GM21529 (cell line): ENCODE data around the gene LRRC18.

Experiments
- ATAC-seq: cut with Tn5 transposase; IDR thresholded peaks from one replicate; pipeline ENCODE4 v1.9.1; 2021; ENCODE audit not compliant: unreplicated experiment

Gene LRRC18

GRCh38 chr10:48923748-48924147 lies 15.9 kb downstream of the LRRC18 start:
- ATAC-seq = no peak

GRCh38 chr10:48913674-48914073 lies 26.0 kb downstream of the LRRC18 start:
- no peak for ATAC-seq

GRCh38 chr10:48910548-48910947 lies 29.1 kb downstream of the LRRC18 start:
- no peak for ATAC-seq

- no peak for ATAC-seq
These were observed 31.9 kb downstream of the LRRC18 start for GRCh38 chr10:48907730-48908129.

DNA sequence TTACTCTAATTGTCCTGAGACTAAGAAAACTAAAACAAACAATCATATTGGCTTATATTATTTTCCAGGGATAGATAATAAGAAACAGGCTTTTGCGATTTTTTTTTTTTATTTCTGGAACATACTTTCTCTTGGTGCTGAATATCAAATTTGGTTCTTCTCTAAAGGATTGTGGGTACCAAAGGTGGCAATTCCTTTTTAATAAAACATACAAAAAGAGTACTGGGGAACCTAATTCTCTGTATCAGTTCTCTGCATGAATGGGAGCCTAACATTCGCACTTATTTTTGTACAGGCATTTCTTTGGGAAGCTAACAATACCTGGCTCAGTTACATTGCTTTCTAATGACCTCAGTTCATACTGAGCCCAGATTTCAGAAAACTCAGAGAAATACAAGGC lies 32.8 kb downstream of the LRRC18 start:
- no peak for ATAC-seq

DNA sequence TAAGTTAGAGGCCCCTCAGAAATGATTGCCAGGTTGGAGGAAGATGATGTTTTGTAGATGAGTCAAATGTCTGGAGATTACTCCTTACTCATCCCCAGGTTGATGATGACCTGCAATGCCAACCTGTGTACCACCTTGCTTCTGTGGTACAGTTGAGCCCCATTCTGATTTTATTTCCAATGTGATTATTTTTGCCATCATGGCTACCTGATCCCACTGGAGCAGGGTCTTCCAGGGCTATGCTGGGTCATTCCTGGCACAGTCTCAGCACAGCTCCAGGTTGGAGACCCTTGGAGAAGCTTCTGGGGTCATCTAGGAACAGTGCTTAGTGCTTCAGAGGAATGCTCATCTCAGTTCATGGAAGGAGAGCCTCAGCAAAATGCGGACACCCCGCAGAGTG lies 34.3 kb downstream of the LRRC18 start:
- ATAC-seq = no peak

DNA sequence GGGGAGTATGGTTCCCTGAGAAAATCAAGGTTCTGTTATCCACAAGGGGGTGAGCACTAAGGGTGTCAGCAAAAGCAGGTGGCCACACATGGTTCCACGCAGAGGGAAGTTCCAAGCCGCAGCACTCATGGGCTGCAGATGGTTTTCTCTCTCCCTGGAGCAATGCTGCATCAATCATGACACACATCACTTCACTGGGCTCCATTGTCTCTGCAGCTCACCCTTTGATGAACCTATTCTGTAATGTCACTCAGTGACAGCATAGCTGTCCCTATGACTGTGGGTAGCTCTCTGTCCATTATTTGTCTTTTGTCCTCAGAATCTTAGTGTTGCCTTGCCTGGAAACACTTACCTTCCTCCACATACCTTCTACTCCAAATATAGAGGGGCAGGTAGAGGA lies 34.8 kb downstream of the LRRC18 start:
- no peak for ATAC-seq

DNA sequence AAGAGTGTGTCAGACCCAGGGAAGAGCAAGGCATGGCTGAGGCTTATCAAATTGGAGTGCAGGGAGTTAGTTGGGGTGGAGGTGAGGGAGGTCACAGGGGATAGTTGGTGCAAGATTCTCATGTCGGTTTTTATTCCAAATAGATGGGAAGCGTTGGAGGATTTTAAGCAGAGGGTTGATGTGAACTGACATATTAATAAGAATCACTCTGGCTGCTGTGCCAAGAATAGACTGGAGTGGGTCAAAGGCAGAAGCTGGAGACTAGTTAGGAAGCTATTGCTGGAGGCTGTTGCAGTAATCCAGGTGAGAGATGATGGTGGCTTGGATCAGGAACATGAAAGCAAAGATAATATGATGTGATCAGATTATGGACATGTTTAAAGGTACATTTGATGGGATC lies 36.5 kb downstream of the LRRC18 start:
- ATAC-seq = no peak

- ATAC-seq = no peak
These were observed 37.5 kb downstream of the LRRC18 start for GRCh38 chr10:48902096-48902495.

DNA sequence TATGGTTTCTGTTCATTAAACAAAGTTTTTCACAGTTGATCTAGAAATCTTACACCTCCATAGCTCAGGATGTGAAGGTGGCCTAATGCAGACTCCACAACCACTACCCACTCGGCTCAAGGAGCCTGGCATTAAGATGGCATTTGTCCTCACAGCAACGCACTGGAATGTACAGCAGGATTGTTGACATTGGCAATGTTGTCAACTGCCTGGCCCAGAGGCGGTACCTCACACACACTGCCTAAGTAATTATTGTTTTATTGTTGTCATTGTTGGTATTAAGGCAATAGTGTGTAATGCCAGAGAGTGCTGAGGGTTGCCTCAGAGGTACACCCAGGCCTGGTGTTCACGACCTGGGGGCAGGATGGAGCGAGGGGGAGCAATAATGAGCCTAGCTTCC lies 38.3 kb downstream of the LRRC18 start:
- no peak for ATAC-seq

GRCh38 chr10:48900371-48900801 lies 39.3 kb downstream of the LRRC18 start:
- no peak for ATAC-seq

DNA sequence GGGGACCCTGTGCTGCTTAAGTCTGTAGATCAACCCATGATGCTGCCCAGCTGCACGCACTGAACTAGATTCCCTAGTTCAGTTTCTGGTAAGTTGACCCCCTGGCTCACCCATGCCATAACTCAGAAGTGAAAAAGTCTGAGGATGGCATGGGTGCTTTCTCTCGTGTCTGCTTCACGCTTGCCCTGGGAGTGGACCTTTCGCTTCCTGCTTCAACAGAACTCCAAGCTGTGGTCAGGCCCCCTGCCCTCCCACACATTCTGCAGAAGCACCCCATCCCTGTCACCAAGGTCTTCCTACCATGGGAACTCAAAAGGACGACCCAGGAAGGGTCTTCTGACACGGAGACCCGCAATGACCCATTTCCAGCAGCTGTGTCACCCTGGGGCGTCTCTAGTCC lies 39.9 kb downstream of the LRRC18 start:
- no peak for ATAC-seq

GRCh38 chr10:48898426-48898825 lies 41.2 kb downstream of the LRRC18 start:
- ATAC-seq = no peak

- ATAC-seq = no peak
These were observed 42.2 kb downstream of the LRRC18 start for GRCh38 chr10:48897441-48897790.

DNA sequence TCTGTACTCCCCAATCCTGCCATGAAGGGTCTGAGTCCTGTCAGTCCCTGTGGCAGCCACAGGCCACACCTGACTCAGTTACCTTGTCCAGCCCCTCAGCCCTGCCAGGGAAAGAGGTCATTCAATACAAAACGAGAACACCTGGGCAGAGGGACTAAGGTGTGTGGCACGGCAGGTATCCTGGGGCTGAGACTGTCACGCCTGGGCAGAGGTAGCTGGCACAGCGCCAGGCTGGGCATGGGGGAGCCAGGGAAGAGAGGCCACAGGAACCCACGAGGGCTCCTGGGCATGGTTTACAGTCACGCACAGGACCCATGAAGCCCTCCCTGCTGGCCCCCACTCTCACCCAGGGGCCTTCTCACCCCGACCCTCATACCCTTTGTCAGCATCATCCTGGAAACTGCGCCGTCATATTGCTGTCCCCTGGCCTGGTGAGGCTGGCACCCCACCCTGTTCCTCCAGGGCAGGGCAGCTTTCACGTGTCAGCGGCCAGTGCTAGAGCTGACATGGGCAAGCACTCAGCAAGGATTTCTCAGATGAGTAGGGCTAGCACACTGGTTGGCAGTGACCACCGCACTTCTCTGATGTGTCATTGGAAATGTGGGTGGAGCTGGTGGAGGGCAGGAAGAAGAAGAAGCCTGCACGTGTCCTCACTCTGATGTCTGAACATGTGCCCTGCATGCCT lies 42.7 kb downstream of the LRRC18 start:
- no peak for ATAC-seq

DNA sequence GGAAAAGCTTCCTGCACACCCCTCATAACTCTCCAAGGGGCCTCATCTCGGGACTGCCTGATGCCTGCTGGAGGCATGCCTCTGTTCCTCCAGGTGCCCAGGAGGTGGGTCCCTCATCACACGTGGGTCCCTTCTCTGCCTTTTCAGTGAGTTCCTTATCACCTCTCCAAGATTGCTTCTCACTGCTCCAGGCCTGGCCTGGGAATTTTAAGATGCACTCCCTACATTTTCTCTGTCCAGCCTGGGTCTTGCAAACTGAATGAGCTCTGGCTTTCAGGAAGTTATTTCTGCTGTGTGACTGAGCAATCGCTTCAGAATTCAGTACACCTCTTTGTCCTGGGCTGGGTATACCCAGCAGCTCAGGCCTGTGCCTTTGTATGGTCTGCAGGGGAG lies 43.8 kb downstream of the LRRC18 start:
- no peak for ATAC-seq

- ATAC-seq = no peak
These were observed 44.5 kb downstream of the LRRC18 start for GRCh38 chr10:48894911-48895802.

DNA sequence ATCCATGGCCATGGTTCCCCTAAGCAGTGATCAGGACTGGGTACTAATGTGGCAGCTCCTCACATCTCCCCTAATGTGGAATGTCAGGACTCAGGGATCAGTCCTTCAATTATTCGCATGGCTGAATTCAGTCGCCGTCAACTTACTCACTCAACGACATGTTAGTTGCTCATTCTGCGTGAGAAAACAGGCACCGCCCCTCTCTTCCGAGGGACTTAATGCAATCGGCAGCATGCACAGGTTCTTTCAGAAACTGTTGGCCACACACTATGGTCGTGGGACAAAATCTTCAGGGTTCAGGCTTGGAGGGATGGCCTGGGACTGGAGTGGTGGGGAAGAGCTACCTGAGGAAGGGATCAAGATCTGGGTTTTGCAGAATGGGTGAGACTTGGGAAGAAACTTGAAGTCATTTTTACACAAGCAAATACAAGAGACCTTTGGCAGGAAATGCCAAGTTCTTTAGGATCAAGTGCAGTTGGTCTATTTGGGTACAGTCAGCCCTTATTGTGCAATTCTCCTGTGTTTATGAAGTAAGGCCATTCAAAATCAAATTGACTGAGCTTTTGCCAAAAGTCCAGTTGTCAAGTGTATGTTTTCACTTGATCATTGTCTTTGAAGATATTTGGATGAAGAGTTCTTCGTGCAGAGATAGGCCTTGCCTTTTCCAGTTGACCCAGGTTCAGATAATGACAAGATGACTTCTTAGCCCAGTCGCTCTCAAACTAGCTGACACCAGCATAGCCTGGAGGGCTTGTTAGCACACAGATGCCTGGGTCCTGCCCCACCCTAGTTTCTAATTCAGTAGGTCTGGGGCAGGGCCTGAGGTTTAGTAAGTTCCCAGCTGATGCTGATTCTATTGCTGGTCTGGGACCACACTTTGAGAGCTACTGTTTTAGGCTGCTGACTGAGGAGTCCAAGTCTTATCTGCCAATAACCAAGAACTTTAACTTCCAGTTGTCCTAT lies 48.5 kb downstream of the LRRC18 start:
- no peak for ATAC-seq

- no peak for ATAC-seq
These were observed 51.7 kb downstream of the LRRC18 start for GRCh38 chr10:48887982-48888381.

DNA sequence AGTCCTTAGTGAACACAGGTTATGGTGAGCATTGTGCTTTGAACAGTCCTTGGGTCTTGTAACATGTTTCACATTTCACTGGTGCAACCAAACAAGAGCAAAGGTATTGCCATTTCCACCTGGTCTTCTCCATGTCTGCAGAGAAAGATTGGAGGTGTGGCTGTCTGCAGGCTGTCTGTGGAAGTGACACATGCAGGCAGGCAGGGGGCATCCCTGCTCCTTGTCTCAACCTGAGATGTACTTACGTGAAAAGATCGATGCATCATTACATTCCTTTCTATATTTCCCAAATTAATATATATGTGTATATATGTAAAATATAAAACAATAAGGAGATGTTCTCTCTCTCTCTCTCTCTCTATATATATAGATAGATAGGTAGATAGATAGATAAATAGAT lies 54.3 kb downstream of the LRRC18 start:
- no peak for ATAC-seq
